WTC11 (cell line): ENCODE results near the gene PSMB11. TPM values are rescaled to one million over a fixed set of nuclear protein-coding genes. Genes with fewer than 3 reads are reported as not detected.
A peak's percentile ranks its signal among the peaks of the same experiment; 100 is the strongest.

ENCODE experiments used
- ATAC-seq: fragments of 200-7000 bp; cut with Tn5 transposase; 2 replicates; pipeline ENCODE4 v1.10.0; 2021; ENCODE audit warnings: mild to moderate bottlenecking, moderate library complexity
- CTCF ChIA-PET: fragments of 300-600 bp; sonication (Branson Sonifier 250); formaldehyde crosslinking; loops from one replicate; lab custom pipeline; 2021; ENCODE audit warnings: antibody characterized with exemption; lab: Charles Lee
- POLR2A ChIA-PET: fragments of 350-600 bp; sonication (Branson Sonifier 250); formaldehyde crosslinking; loops from one replicate; lab custom pipeline; 2021; ENCODE audit warnings: antibody characterized with exemption; lab: Charles Lee
- DNase-seq: peaks from one replicate; pipeline ENCODE4 v3.0.0; 2021; ENCODE audit warnings: low spot score
- H3K27ac Mint-ChIP-seq: 2 replicates; pipeline ENCODE4 v1.8.0; 2021; ENCODE audit warnings: mixed read lengths
- H3K27me3 Mint-ChIP-seq: 2 replicates; pipeline ENCODE4 v1.8.0; 2021; ENCODE audit warnings: low read depth, mild to moderate bottlenecking, moderate library complexity, mixed read lengths
- H3K36me3 Mint-ChIP-seq: 2 replicates; pipeline ENCODE4 v1.8.0; 2021; ENCODE audit warnings: mixed read lengths
- H3K4me1 Mint-ChIP-seq: 2 replicates; pipeline ENCODE4 v1.8.0; 2022; ENCODE audit warnings: mixed read lengths
- H3K4me3 Mint-ChIP-seq: 2 replicates; pipeline ENCODE4 v1.8.0; 2021; ENCODE audit warnings: mild to moderate bottlenecking, moderate library complexity, mixed read lengths
- H3K9me3 Mint-ChIP-seq: 2 replicates; pipeline ENCODE4 v1.8.0; 2021; ENCODE audit warnings: mixed read lengths
- CBFB ChIP-seq: sonication (generic); formaldehyde crosslinking; IDR thresholded peaks from 2 replicates; pipeline ENCODE4 v1.8.1; 2022; ENCODE audit warnings: mild to moderate bottlenecking, low read depth, missing genetic modification reagents
- CREM ChIP-seq: sonication (generic); formaldehyde crosslinking; IDR thresholded peaks from 2 replicates; pipeline ENCODE4 v1.8.1; 2022; ENCODE audit warnings: mild to moderate bottlenecking, missing genetic modification reagents, moderate library complexity
- EMX1 ChIP-seq: fragments of 250-450 bp; sonication (Bioruptor Pico); IDR thresholded peaks from 2 replicates; pipeline ENCODE4 v1.8.0; 2021; ENCODE audit warnings: mild to moderate bottlenecking
- GABPB1 ChIP-seq: sonication (generic); formaldehyde crosslinking; IDR thresholded peaks from 2 replicates; pipeline ENCODE4 v1.8.1; 2023; ENCODE audit warnings: mild to moderate bottlenecking, missing genetic modification reagents
- IRF2 ChIP-seq: sonication (generic); formaldehyde crosslinking; IDR thresholded peaks from 2 replicates; pipeline ENCODE4 v1.8.0; 2022; ENCODE audit warnings: low read depth, missing genetic modification reagents, borderline replicate concordance
- MYBL2 ChIP-seq: sonication (generic); formaldehyde crosslinking; IDR thresholded peaks from 2 replicates; pipeline ENCODE4 v1.8.1; 2023; ENCODE audit warnings: mild to moderate bottlenecking, moderate library complexity, missing genetic modification reagents
- NFE2L1 ChIP-seq: sonication (generic); formaldehyde crosslinking; IDR thresholded peaks from 2 replicates; pipeline ENCODE4 v1.8.1; 2023; ENCODE audit warnings: missing genetic modification reagents
- SMAD3 ChIP-seq: sonication (generic); formaldehyde crosslinking; IDR thresholded peaks from 2 replicates; pipeline ENCODE4 v1.8.0; 2022; ENCODE audit warnings: missing genetic modification reagents, mild to moderate bottlenecking, borderline replicate concordance
- SMAD4 ChIP-seq: sonication (generic); formaldehyde crosslinking; IDR thresholded peaks from 2 replicates; pipeline ENCODE4 v1.8.0; 2022; ENCODE audit warnings: mild to moderate bottlenecking, missing genetic modification reagents
- SP1 ChIP-seq: sonication (generic); formaldehyde crosslinking; conservative IDR thresholded peaks from 2 replicates; pipeline ENCODE4 v1.8.1; 2022; ENCODE audit warnings: missing genetic modification reagents
- TCF7 ChIP-seq: sonication (generic); formaldehyde crosslinking; IDR thresholded peaks from 2 replicates; pipeline ENCODE4 v1.8.0; 2022; ENCODE audit warnings: mild to moderate bottlenecking, low read depth, missing genetic modification reagents, moderate library complexity
- TEAD1 ChIP-seq: sonication (generic); formaldehyde crosslinking; IDR thresholded peaks from 2 replicates; pipeline ENCODE4 v1.8.0; 2022; ENCODE audit warnings: mild to moderate bottlenecking, missing genetic modification reagents
- TEAD4 ChIP-seq: sonication (generic); formaldehyde crosslinking; IDR thresholded peaks from 2 replicates; pipeline ENCODE4 v1.8.0; 2022; ENCODE audit warnings: mild to moderate bottlenecking, missing genetic modification reagents
- TP53 ChIP-seq: sonication (generic); formaldehyde crosslinking; IDR thresholded peaks from 2 replicates; pipeline ENCODE4 v1.8.1; 2023; ENCODE audit warnings: mild to moderate bottlenecking, missing genetic modification reagents
- ZNF121 ChIP-seq: sonication (generic); formaldehyde crosslinking; IDR thresholded peaks from 2 replicates; pipeline ENCODE4 v1.8.0; 2023; ENCODE audit warnings: missing genetic modification reagents
- ZNF232 ChIP-seq: sonication (generic); formaldehyde crosslinking; IDR thresholded peaks from 2 replicates; pipeline ENCODE4 v1.8.0; 2022; ENCODE audit warnings: mild to moderate bottlenecking, missing genetic modification reagents
- ZNF263 ChIP-seq: sonication (generic); formaldehyde crosslinking; IDR thresholded peaks from 2 replicates; pipeline ENCODE4 v1.8.1; 2022; ENCODE audit warnings: low read depth, mild to moderate bottlenecking, moderate library complexity, missing genetic modification reagents
- total RNA-seq: library from RNA; stranded (reverse); gene quantifications from 3 replicates; pipeline ENCODE4 v1.2.3, GENCODE V29; 2021
- TF ChIP-seq, protein P1 (sequence below): sonication (generic); formaldehyde crosslinking; IDR thresholded peaks from 2 replicates; pipeline ENCODE4 v1.8.1; 2022; ENCODE audit warnings: mild to moderate bottlenecking, moderate library complexity, missing genetic modification reagents
- TF ChIP-seq, protein P2 (sequence below): sonication (generic); formaldehyde crosslinking; conservative IDR thresholded peaks from 2 replicates; pipeline ENCODE4 v1.8.1; 2022; ENCODE audit warnings: mild to moderate bottlenecking, missing genetic modification reagents
- TF ChIP-seq, protein P3 (sequence below): sonication (generic); formaldehyde crosslinking; IDR thresholded peaks from 2 replicates; pipeline ENCODE4 v1.8.0; 2022; ENCODE audit warnings: mild to moderate bottlenecking, missing genetic modification reagents
- TF ChIP-seq, protein P4 (sequence below): sonication (generic); formaldehyde crosslinking; IDR thresholded peaks from 2 replicates; pipeline ENCODE4 v1.8.0; 2022; ENCODE audit warnings: mild to moderate bottlenecking, missing genetic modification reagents
- TF ChIP-seq, protein P5 (sequence below): fragments of 250-450 bp; sonication (Bioruptor Pico); IDR thresholded peaks from 2 replicates; pipeline ENCODE4 v1.9.0; 2021; ENCODE audit warnings: mild to moderate bottlenecking, borderline replicate concordance
- TF ChIP-seq, protein P6 (sequence below): sonication (generic); formaldehyde crosslinking; IDR thresholded peaks from 2 replicates; pipeline ENCODE4 v1.8.1; 2023; ENCODE audit warnings: mild to moderate bottlenecking, missing genetic modification reagents
- TF ChIP-seq, protein P7 (sequence below): sonication (generic); formaldehyde crosslinking; IDR thresholded peaks from 2 replicates; pipeline ENCODE4 v1.8.1; 2023; ENCODE audit warnings: mild to moderate bottlenecking, missing genetic modification reagents, moderate library complexity

Gene PSMB11
- total RNA-seq, 1 experiment from 2014 or later = not detected

DNA sequence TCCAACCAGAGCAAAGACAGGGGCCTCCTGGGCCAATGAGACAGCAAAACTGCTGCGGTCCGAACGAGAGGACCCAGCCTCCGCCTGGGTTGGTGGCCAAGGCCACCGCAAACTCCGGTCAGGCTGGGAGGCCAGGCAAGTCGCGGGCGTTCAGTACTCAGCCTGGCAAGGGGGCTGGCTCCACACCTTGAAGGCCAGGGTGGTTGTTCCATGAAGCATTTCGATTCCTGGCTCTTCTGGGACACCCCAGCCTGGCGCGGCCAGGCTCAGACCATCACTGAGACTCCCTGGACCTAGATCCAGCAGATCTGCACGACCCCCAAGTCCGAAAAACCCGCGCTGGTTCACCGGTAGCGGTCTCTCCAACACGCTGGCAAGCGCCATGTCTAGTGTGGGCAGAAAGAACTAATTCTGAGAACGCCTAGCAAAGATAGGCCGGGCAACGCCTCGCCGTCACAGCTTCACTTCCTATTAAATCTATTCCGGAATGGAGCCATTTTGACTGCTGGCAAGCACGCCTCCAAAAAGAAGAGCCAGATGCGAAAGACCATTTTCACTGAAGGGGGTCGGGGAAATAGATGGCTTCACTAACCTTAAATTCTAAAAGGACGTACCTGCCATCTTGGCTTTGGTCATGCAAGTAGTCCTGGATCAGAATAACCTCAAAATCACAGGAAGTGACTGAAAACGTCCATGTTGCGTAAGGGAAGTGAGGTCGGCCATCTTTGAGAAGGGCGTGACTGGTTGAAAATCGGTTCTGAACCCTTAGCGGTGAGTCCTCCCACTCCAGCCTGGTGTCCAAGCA, 7.3 kb upstream of the PSMB11 start, which contains the start of gene PSMB5:
TSS of gene PSMB5 (minus strand) at position 403 of the 805 bp plus-strand sequence. CDS start at position 384, 19 bp downstream.
- no peaks in the 10 kb centered on the region for H3K9me3 Mint-ChIP-seq

DNA sequence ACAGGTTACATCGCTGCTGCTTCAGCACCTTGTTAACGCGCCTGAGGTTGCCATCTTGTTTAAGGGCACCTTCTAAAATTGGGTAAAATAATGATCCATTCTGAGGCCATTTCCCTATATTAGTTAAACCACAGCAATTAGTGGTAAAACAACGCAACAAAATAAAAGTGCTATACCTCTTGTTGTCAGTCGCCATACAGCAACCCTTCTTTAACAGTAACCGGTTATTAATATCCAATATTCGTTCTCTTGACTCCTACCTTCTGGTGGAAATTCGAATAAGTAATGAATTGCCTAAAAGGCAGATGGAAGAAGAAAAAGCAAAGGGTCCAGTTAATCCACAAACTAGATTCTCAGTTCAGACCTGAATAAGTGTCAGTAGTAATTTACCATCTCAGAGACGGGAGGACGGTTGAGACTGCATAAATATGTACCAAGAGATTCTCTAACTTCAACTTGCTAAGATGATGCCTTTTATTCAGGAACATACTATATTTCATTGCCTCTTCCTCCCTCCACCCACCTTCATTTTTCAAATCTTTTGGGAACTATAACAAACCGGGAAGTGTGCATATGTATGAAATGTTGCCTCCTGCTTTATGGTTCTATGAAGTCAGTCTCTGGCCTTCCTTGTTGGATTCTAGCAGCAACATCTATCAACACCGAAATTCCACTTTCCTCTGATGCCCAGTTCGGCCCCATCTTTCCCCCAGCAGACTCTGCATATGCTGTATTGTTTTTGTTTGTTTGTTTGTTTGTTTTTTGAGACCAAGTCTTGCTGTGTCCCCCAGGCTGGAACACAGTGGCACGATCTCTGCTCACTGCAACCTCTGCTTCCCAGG, 6.5 kb upstream of the PSMB11 start:
- H3K9me3 Mint-ChIP-seq = no peaks in the 10 kb centered on the region

More for the DNA sequence above, 7.3 kb upstream of the PSMB11 start, which contains the start of gene PSMB5:
- TF ChIP-seq SMAD4 (CRISPR knock-in tag) = peak; percentile 35; the same call in 1 of the 2 replicates
- 0 out of 2 replicates have a peak, but pooled peaks have one; percentile 34 for TF ChIP-seq CREM
- no peak for TF ChIP-seq EMX1 (CRISPR knock-in tag)
- TF ChIP-seq SMAD3 (CRISPR knock-in tag) = no peak
- peak; percentile 78 for TF ChIP-seq GABPB1 (CRISPR knock-in tag)
- peak; percentile 52; the same call in 1 of the 2 replicates for TF ChIP-seq SP1
- 0 out of 2 replicates have a peak, but pooled peaks have one; percentile 9 for TF ChIP-seq ZNF232 (CRISPR knock-in tag)
- 0 out of 2 replicates have a peak, but pooled peaks have one; percentile 51 for TF ChIP-seq TEAD1 (CRISPR knock-in tag)
- peak; percentile 57; the same call in 1 of the 2 replicates for TF ChIP-seq ZNF263
- peak; percentile 43; the same call in 1 of the 2 replicates for TF ChIP-seq MYBL2
- TF ChIP-seq, protein P1, sequence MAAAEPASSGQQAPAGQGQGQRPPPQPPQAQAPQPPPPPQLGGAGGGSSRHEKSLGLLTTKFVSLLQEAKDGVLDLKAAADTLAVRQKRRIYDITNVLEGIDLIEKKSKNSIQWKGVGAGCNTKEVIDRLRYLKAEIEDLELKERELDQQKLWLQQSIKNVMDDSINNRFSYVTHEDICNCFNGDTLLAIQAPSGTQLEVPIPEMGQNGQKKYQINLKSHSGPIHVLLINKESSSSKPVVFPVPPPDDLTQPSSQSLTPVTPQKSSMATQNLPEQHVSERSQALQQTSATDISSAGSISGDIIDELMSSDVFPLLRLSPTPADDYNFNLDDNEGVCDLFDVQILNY (CRISPR knock-in tag) = peak; percentile 18; the same call in 1 of the 2 replicates
- no peak for TF ChIP-seq ZNF121
- TF ChIP-seq, protein P2, sequence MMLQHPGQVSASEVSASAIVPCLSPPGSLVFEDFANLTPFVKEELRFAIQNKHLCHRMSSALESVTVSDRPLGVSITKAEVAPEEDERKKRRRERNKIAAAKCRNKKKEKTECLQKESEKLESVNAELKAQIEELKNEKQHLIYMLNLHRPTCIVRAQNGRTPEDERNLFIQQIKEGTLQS (CRISPR knock-in tag) = no peak
- peak; percentile 94; the same call in 1 of the 2 replicates for TF ChIP-seq NFE2L1 (CRISPR knock-in tag)
- peak; percentile 84 for DNase-seq
- peak; percentile 94 for ATAC-seq
- Mint-ChIP-seq H3K4me1 (peaks cover 14% of the 10 kb centered on the region), H3K27ac (peak within 1 kb of the TSS; percentile 100), H3K27me3 (no peaks in the 10 kb centered on the region), H3K36me3 (peaks cover 33% of the 10 kb centered on the region), H3K4me3 (peak within 1 kb of the TSS; percentile 96)
- ChIA-PET POLR2A (interaction anchor here (0.6 to 2.0 kb wide), 3 partner anchors 23 to 52 kb away, joined by 3 to 4 read pairs (median 3); partner anchors contain the start of gene AJUBA), CTCF (interaction anchor here (0.5 to 1.4 kb wide), 4 partner anchors 18 to 214 kb away, joined by 3 to 9 read pairs (median 4); no protein-coding TSS in a partner anchor)

More for the DNA sequence above, 6.5 kb upstream of the PSMB11 start:
- Mint-ChIP-seq H3K27ac (peak overlapping the region; percentile 100), H3K27me3 (no peaks in the 10 kb centered on the region), H3K4me1 (peaks cover 14% of the 10 kb centered on the region), H3K36me3 (peaks cover 31% of the 10 kb centered on the region), H3K4me3 (peak overlapping the region; percentile 96)
- TF ChIP-seq, protein P3, sequence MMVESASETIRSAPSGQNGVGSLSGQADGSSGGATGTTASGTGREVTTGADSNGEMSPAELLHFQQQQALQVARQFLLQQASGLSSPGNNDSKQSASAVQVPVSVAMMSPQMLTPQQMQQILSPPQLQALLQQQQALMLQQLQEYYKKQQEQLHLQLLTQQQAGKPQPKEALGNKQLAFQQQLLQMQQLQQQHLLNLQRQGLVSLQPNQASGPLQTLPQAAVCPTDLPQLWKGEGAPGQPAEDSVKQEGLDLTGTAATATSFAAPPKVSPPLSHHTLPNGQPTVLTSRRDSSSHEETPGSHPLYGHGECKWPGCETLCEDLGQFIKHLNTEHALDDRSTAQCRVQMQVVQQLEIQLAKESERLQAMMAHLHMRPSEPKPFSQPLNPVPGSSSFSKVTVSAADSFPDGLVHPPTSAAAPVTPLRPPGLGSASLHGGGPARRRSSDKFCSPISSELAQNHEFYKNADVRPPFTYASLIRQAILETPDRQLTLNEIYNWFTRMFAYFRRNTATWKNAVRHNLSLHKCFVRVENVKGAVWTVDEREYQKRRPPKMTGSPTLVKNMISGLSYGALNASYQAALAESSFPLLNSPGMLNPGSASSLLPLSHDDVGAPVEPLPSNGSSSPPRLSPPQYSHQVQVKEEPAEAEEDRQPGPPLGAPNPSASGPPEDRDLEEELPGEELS (CRISPR knock-in tag) = no peak
- TF ChIP-seq, protein P4, sequence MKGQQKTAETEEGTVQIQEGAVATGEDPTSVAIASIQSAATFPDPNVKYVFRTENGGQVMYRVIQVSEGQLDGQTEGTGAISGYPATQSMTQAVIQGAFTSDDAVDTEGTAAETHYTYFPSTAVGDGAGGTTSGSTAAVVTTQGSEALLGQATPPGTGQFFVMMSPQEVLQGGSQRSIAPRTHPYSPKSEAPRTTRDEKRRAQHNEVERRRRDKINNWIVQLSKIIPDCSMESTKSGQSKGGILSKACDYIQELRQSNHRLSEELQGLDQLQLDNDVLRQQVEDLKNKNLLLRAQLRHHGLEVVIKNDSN (CRISPR knock-in tag) = no peak
- TF ChIP-seq CBFB = no peak
- no peak for TF ChIP-seq IRF2 (CRISPR knock-in tag)
- TF ChIP-seq, protein P5, sequence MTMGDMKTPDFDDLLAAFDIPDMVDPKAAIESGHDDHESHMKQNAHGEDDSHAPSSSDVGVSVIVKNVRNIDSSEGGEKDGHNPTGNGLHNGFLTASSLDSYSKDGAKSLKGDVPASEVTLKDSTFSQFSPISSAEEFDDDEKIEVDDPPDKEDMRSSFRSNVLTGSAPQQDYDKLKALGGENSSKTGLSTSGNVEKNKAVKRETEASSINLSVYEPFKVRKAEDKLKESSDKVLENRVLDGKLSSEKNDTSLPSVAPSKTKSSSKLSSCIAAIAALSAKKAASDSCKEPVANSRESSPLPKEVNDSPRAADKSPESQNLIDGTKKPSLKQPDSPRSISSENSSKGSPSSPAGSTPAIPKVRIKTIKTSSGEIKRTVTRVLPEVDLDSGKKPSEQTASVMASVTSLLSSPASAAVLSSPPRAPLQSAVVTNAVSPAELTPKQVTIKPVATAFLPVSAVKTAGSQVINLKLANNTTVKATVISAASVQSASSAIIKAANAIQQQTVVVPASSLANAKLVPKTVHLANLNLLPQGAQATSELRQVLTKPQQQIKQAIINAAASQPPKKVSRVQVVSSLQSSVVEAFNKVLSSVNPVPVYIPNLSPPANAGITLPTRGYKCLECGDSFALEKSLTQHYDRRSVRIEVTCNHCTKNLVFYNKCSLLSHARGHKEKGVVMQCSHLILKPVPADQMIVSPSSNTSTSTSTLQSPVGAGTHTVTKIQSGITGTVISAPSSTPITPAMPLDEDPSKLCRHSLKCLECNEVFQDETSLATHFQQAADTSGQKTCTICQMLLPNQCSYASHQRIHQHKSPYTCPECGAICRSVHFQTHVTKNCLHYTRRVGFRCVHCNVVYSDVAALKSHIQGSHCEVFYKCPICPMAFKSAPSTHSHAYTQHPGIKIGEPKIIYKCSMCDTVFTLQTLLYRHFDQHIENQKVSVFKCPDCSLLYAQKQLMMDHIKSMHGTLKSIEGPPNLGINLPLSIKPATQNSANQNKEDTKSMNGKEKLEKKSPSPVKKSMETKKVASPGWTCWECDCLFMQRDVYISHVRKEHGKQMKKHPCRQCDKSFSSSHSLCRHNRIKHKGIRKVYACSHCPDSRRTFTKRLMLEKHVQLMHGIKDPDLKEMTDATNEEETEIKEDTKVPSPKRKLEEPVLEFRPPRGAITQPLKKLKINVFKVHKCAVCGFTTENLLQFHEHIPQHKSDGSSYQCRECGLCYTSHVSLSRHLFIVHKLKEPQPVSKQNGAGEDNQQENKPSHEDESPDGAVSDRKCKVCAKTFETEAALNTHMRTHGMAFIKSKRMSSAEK (CRISPR knock-in tag) = no peak
- TF ChIP-seq ZNF263 = no peak
- TF ChIP-seq TP53 = no peak
- no peak for TF ChIP-seq TEAD4
- TF ChIP-seq, protein P6, sequence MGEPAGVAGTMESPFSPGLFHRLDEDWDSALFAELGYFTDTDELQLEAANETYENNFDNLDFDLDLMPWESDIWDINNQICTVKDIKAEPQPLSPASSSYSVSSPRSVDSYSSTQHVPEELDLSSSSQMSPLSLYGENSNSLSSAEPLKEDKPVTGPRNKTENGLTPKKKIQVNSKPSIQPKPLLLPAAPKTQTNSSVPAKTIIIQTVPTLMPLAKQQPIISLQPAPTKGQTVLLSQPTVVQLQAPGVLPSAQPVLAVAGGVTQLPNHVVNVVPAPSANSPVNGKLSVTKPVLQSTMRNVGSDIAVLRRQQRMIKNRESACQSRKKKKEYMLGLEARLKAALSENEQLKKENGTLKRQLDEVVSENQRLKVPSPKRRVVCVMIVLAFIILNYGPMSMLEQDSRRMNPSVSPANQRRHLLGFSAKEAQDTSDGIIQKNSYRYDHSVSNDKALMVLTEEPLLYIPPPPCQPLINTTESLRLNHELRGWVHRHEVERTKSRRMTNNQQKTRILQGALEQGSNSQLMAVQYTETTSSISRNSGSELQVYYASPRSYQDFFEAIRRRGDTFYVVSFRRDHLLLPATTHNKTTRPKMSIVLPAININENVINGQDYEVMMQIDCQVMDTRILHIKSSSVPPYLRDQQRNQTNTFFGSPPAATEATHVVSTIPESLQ (CRISPR knock-in tag) = no peak
- no peak for TF ChIP-seq ZNF232 (CRISPR knock-in tag)
- no peak for TF ChIP-seq TCF7 (CRISPR knock-in tag)
- TF ChIP-seq, protein P7, sequence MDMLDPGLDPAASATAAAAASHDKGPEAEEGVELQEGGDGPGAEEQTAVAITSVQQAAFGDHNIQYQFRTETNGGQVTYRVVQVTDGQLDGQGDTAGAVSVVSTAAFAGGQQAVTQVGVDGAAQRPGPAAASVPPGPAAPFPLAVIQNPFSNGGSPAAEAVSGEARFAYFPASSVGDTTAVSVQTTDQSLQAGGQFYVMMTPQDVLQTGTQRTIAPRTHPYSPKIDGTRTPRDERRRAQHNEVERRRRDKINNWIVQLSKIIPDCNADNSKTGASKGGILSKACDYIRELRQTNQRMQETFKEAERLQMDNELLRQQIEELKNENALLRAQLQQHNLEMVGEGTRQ = no peak
- CTCF ChIA-PET = interaction anchor here (0.7 to 1.6 kb wide), 3 partner anchors 33 to 96 kb away, joined by 3 to 5 read pairs (median 4); no protein-coding TSS in a partner anchor
- POLR2A ChIA-PET = interaction anchor here (0.6 kb wide), 2 partner anchors 41 to 271 kb away, joined by 3 read pairs; partner anchors contain the start of gene BCL2L2
- no peak for ATAC-seq
- DNase-seq = no peak
